Lung (tissue), 12 donors: ENCODE results near the gene ADGRV1. TPM values are rescaled to one million over a fixed set of nuclear protein-coding genes. Genes with fewer than 3 reads are reported as not detected.
"Not testable (repeated sequence)": the region's sequence is repeated elsewhere in the genome, so short reads cannot be mapped to it uniquely, and the experiment has no call there.

Source experiments
- ATAC-seq: fragments of 200-7000 bp; cut with Tn5 transposase; one replicate; pipeline ENCODE4 v1.9.1; 2020; ENCODE audit warnings: moderate number of reproducible peaks; ENCODE audit not compliant: insufficient read depth, low FRiP score
- DNase-seq, 3 donors: peaks; one replicate each; pipeline ENCODE4 v3.0.0-alpha.2; 2013 to 2017
- H3K27ac ChIP-seq, 2 donors: one replicate each; pipeline ENCODE4 v1.5.1; 2013; ENCODE audit warnings: mild to moderate bottlenecking in 2 of 2, moderate library complexity in 2 of 2, control low read depth in 1 of 2, inconsistent platforms in 1 of 2, low read depth in 1 of 2, low read length in 1 of 2
- H3K27me3 ChIP-seq, 3 donors: one replicate each; pipeline ENCODE4 v1.5.1; 2013; ENCODE audit warnings: low read length in 2 of 3; ENCODE audit not compliant: control insufficient read depth in 3 of 3, insufficient read depth in 3 of 3
- H3K36me3 ChIP-seq, 4 donors: one replicate each; pipeline ENCODE4 v1.5.1; 2013; ENCODE audit warnings: low read length in 4 of 4, mild to moderate bottlenecking in 1 of 4, moderate library complexity in 1 of 4; ENCODE audit not compliant: control insufficient read depth in 4 of 4, insufficient read depth in 4 of 4
- H3K4me1 ChIP-seq, 5 donors: one replicate each; pipeline ENCODE4 v1.5.1; 2013; ENCODE audit warnings: low read length in 5 of 5, mild to moderate bottlenecking in 2 of 5, moderate library complexity in 1 of 5; ENCODE audit not compliant: control insufficient read depth in 5 of 5, insufficient read depth in 5 of 5
- H3K4me3 ChIP-seq: one replicate; pipeline ENCODE4 v1.5.1; 2013; ENCODE audit warnings: mild to moderate bottlenecking, control low read depth, moderate library complexity
- H3K9ac ChIP-seq, 2 donors: one replicate each; pipeline ENCODE4 v1.5.1; 2013; ENCODE audit warnings: low read length in 2 of 2, control low read depth in 1 of 2; ENCODE audit not compliant: insufficient read depth in 1 of 2
- H3K9me3 ChIP-seq, 4 donors: one replicate each; pipeline ENCODE4 v1.5.1; 2013; ENCODE audit warnings: low read length in 3 of 4, mild to moderate bottlenecking in 1 of 4, moderate library complexity in 1 of 4; ENCODE audit not compliant: control insufficient read depth in 4 of 4, insufficient read depth in 3 of 4
- CTCF ChIP-seq: IDR thresholded peaks from 2 replicates; pipeline ENCODE4 v1.5.1; 2012; ENCODE audit warnings: mild to moderate bottlenecking; ENCODE audit errors: control extremely low read depth, extremely low read depth
- WGBS, 2 donors: extraction: QIAGEN DNeasy Blood & Tissue Kit; methylation state at CpG; one replicate each; pipeline ENCODE4 v1.1.7; 2013; 5-methylcytosine and 5-hydroxymethylcytosine counted together
- polyA plus RNA-seq, 2 donors: library from polyadenylated mRNA; stranded (reverse); fragments of 200-250 nt; gene quantifications; one replicate each; pipeline ENCODE4 v1.2.1, GENCODE V29; 2013
- total RNA-seq, 2 donors: library from RNA; depleted of rRNA in 1 of 2; stranded (reverse); fragments of >200 nt in 1 of 2; gene quantifications; one replicate each; pipeline ENCODE4 v1.2.1, GENCODE V29; 2014 to 2021
- donor health status: control.
- donor health status: control.
- donor health status: Bipolar disorder and iron deficiency.
- donor health status: healthy.
- donor health status: DM: yes; HTN: yes; CAD: no.

The ADGRV1 gene
- total and polyA plus RNA-seq, 4 donors: 3.6 to 66.2 (median 28.2) TPM

GRCh38 chr5:90570034-90570433, 11.4 kb downstream of the ADGRV1 start:
- DNase-seq: no peak
- H3K4me1 ChIP-seq: no peaks in the 10 kb centered on the region
- no peak for TF ChIP-seq CTCF
- H3K4me3 ChIP-seq: no peak overlapping the region
- H3K27ac ChIP-seq: no peak overlapping the region
- 62 to 72% methylated on average over 2 of the region's 2 CpGs for WGBS, 2 donors
- no peaks in the 10 kb centered on the region for H3K27me3 ChIP-seq
- no peak for ATAC-seq
- peaks cover 0 to 4% (median 0%) of the 10 kb centered on the region in 4 donors for H3K9me3 ChIP-seq
- no peak overlapping the region for H3K9ac ChIP-seq
- H3K36me3 ChIP-seq: no peaks in the 10 kb centered on the region

GRCh38 chr5:90571147-90571773, 12.7 kb downstream of the ADGRV1 start:
- Histone ChIP-seq H3K36me3 (no peaks in the 10 kb centered on the region), H3K4me1 (no peaks in the 10 kb centered on the region), H3K27me3 (no peaks in the 10 kb centered on the region), H3K27ac (no peak overlapping the region), H3K4me3 (no peak overlapping the region), H3K9ac (no peak overlapping the region), H3K9me3 (peaks cover 0 to 4% (median 0%) of the 10 kb centered on the region in 4 donors)
- ATAC-seq (no peak), DNase-seq (no peak)
- 77 to 100% methylated on average over 1 of the region's 1 CpG for WGBS, 2 donors
- TF ChIP-seq CTCF: no peak

- ATAC-seq (no peak), DNase-seq (no peak)
- 88 to 92% methylated on average over 5 of the region's 5 CpGs for WGBS, 2 donors
- H3K9me3 ChIP-seq: peaks cover 0 to 9% (median 0%) of the 10 kb centered on the region in 4 donors
- no peaks in the 10 kb centered on the region for H3K4me1 ChIP-seq
- H3K4me3 ChIP-seq: no peak overlapping the region
- no peak for TF ChIP-seq CTCF
- H3K27me3 ChIP-seq: no peaks in the 10 kb centered on the region
- no peaks in the 10 kb centered on the region for H3K36me3 ChIP-seq
- no peak overlapping the region for H3K27ac ChIP-seq
- no peak overlapping the region for H3K9ac ChIP-seq
Measured at GRCh38 chr5:90575712-90576111, 17.1 kb downstream of the ADGRV1 start.

GRCh38 chr5:90576566-90576965, 18.0 kb downstream of the ADGRV1 start:
- H3K36me3 ChIP-seq, H3K9me3 ChIP-seq, H3K27me3 ChIP-seq, H3K4me3 ChIP-seq, ATAC-seq, H3K4me1 ChIP-seq, H3K9ac ChIP-seq, H3K27ac ChIP-seq, DNase-seq: not testable (repeated sequence)
- 25 to 76% methylated on average over 3 of the region's 3 CpGs for WGBS, 2 donors

DNA sequence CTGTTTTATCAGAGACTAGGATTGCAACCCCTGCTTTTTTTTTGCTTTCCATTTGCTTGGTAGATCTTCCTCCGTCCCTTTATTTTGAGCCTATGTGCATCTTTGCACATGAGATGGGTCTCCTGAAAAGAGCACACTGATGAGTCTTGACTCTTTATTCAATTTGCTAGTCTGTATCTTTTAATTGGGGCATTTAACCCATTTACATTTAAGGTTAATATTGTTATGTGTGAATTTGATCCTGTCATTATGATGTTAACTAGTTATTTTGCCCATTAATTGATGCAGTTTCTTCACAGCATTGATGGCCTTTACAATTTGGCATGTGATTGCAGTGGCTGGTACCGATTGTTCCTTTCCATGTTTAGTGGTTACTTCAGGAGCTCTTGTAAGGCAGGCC, 21.3 kb downstream of the ADGRV1 start:
- H3K4me1 ChIP-seq, H3K9me3 ChIP-seq, H3K27ac ChIP-seq, H3K4me3 ChIP-seq, ATAC-seq, H3K36me3 ChIP-seq, DNase-seq, H3K9ac ChIP-seq, H3K27me3 ChIP-seq: not testable (repeated sequence)
- 87 to 88% methylated on average over 2 of the region's 2 CpGs for WGBS, 2 donors
